CD4-positive, alpha-beta T cell treated with Interleukin-4 for 4 hours (primary cell): ENCODE data around the gene SPSB2.
"Not testable (repeated sequence)": the region's sequence is repeated elsewhere in the genome, so short reads cannot be mapped to it uniquely, and the experiment has no call there.

Source experiments
- DNase-seq: peaks from one replicate; pipeline ENCODE4 v3.0.0-alpha.2; 2020

SPSB2 gene

DNA sequence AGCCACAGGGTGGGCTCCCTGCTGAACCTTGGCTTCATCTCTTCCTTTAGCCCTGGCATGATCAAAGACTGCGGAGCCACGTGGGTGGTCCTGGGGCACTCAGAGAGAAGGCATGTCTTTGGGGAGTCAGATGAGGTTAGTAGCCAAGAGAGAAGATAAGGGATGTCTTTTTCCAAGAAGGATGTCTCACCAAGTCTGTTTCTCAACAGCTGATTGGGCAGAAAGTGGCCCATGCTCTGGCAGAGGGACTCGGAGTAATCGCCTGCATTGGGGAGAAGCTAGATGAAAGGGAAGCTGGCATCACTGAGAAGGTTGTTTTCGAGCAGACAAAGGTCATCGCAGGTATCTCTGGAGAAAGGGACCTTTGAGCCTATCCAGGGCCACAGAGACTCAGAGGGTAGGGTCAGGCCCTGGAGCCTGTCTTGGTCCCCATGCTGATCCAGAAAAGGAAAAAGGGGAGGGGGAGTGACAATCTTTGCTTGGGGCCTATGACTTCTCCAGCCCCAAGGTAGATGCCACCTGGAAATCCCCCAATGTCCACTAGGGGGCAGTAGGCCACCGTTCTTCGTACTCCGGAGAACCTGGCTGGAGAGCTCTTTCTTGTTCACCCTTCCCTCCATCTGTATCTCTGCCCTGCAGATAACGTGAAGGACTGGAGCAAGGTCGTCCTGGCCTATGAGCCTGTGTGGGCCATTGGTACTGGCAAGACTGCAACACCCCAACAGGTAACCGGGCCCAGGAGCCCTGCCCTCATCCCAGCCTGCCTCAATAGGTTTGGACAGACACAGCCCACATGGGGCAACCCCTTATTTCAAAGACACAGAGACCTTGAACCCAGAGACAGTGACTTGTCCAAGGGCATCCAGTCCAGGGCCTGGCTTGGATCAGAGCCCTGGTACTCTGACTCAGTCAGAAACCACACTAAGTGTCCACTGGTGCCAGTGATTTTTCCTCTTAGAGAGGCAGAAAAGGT is 3.8 kb downstream of the SPSB2 start:
- DNase-seq = peak; percentile 83

DNA sequence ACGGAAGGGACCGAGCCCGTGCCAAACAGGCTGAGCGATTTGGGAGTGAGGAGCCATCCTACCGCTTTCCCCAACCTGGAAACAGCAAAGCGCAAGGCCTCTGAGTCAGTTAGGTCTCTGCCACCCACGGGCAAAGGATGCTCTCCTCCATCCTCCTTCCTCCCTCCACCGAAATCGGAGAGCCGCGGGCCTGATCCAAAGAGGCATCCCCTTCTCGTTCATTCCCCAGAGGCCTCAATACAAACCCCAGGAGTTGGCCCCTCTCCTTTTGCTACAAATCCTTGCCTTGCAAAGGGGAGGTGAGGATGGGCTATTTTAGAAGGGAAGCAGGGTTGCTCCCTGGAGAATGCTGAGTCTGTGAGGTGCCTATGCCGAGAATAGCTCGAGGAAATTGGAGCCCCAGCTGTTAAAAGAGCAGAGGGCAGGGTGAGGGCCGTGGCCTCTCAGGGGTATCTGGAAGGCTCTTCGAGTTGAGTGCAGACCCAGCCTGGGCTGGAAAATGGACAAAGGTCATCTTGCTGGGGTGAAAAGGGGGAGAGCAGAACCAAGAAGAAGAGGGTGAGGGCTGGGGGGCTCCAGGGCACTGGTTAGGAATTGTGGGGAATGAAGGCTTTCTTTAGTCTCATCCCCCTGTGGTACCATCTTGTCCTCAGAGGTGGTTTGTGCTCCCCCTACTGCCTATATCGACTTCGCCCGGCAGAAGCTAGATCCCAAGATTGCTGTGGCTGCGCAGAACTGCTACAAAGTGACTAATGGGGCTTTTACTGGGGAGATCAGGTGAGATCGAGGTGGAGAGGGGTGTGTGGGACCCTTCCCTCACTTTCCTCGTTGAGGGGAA is 4.7 kb downstream of the SPSB2 start:
- DNase-seq = no peak

DNA sequence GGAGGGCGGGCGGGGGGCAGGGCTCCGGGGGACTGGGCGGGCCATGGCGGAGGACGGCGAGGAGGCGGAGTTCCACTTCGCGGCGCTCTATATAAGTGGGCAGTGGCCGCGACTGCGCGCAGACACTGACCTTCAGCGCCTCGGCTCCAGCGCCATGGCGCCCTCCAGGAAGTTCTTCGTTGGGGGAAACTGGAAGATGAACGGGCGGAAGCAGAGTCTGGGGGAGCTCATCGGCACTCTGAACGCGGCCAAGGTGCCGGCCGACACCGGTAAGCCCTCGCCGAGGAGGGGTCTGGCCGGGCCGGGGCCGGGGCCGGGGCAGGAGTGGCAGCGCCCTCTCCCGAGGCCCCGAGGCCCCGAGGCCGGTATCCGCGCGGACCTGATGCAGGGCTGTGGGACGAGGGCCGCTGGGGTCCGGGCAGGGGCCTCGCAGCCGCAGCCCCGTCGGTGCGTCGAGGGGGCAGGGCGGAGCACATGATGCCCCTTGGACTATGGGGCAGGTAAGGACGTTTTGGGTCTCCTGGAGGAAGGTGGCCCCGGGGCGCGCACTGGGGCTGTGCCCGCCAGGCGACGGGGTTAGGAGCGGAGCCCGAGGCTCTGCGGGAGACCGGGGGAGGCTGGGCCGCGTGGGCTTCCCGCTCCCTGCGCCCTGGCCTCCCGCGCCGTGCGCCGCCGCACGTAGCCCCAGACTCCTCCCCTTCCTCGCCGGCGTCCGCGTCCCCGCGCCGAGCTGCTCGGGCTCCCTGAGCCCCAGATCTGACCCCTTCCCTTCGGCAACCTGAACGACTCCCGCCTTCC is 5.5 kb downstream of the SPSB2 start, which contains the start of gene TPI1:
TPI1 (plus strand) TSS at position 119 of the 798 bp plus-strand sequence; CDS start at position 155, 36 bp downstream.
- DNase-seq = peak; percentile 79

DNA sequence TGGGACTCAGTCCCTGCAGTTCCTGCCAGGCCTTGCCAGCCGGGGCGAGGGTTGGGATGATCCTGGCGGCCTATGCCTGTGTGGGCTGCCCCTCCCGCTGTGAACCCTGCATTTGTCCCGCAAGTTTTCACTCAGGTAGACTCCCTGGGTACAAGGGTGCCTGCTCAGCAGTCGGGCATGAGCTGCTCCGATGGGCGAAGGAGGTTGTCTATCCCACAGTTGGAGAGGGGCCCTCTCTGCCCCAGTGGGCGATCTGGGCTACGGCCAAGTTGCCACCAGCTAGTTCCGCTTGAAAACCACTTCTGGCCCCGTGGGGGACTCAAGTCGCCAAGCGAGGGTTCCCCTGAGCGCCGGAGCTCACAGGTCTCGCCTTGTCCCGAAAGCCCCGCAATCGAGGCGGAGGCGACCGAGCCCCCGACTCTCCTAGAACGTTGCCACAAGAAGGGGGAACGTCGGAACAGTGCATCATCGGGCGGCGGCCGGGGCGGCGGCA is 6.1 kb downstream of the SPSB2 start:
- DNase-seq = no peak

DNA sequence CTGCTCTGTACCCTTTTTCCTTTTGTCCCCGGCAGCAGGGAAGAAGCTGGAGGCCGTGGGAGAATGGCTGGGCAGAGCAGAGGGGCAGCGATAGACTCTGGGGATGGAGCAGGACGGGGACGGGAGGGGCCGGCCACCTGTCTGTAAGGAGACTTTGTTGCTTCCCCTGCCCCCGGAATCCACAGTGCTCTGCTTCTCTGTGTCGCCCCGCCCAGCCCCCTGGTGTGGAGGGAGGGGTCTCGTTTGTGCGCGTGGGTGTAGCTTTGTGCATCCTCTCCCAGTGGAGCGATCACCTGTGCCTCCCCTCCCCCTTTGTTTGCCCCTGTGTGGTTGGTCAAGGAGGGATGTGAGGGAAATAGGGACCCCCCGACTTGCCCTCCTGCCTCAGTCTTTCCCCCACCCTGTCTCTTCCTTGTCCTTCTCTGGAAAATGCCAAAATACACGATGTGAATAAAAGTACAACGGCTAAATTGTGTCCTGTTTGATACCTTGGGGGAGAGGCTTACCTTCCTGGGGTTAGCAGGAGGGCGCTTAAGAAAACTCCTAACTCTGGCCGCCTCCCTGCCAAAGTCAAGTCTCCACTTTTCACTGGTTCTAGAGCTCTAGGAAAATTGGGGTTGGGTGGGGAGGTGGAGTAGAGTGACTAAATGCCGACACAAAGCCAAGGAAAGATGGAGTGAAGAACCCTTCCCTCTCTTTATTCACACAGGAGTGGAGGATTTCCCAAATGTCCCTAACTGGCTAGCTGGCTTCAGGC is 6.8 kb downstream of the SPSB2 start:
- no peak for DNase-seq

DNA sequence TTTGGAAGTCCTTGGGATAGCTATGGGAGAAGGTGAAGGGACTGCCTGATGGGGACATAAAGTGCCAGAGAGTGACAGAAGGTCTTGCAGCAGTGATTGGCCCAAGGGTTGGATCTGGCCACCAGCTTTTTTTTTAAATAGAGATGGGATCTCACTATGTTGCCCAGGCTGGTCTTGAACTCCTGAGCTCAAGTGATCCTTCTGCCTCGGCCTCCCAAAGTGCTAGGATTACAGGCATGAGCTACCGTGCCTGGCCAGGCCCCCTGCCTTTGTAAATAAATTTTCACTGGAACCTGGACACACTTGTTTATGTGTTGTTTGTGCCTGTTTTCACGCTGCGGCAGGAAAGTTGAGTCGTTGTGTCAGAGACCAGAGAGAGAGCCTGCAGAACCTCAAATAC is 7.8 kb downstream of the SPSB2 start:
- not testable (repeated sequence) for DNase-seq

DNA sequence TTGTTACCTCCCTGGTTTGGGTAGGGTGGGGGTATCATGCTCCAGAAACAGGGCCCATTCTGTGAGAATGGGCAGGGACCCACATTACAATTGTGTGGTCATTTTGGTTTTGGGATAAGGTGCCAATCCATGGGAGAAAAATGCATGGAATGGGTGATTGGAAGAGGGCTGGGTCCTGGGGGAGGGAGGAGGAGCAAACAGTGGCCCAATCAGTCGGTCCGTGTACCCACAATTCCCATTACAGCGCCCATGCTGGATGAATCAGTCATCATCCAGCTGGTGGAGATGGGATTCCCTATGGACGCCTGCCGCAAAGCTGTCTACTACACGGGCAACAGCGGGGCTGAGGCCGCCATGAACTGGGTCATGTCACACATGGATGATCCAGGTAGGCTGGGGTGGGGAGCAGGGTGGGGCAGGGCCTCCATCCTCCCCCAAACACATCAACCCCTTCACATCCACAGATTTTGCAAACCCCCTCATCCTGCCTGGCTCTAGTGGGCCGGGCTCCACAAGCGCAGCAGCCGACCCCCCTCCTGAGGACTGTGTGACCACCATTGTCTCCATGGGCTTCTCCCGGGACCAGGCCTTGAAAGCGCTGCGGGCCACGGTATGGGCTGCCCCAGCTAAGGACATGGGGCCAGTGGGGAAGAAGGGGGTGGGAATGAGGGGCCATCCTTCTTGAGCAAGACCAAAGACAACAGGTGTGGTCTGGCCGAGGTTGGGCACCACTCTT is 9.3 kb downstream of the SPSB2 start:
- no peak for DNase-seq

DNA sequence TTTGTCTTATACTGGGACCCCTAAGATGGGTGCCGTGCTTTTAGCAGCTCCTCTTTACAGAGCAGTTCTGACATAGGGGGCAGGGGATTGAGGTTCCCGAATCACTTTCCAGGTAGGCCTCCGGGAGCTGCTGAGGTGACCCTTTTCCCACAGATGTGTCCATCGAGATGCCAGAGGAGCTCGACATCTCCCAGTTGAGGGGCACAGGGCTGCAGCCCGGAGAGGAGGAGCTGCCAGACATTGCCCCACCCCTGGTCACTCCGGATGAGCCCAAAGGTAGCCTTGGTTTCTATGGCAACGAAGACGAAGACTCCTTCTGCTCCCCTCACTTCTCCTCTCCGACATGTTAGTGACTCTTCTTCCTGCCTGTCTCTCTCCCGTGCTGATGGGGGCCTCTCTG is 10.1 kb downstream of the SPSB2 start:
- no peak for DNase-seq

DNA sequence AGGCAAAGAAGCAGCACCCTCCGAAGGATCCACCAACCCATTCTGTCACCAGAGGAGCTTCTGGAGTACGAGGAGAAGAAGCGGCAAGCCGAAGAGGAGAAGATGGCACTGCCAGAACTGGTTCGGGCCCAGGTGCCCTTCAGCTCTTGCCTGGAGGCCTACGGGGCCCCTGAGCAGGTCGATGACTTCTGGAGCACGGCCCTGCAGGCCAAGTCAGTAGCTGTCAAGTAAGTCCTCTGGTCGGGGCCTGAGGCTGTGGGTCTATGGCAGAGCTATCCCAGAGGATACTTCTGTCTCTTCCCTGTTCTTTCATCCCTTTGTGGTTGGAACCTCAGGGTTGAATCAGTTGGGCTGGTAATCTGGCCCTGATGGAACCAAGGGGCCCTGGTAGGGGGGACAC is 11.7 kb downstream of the SPSB2 start:
- DNase-seq = no peak

DNA sequence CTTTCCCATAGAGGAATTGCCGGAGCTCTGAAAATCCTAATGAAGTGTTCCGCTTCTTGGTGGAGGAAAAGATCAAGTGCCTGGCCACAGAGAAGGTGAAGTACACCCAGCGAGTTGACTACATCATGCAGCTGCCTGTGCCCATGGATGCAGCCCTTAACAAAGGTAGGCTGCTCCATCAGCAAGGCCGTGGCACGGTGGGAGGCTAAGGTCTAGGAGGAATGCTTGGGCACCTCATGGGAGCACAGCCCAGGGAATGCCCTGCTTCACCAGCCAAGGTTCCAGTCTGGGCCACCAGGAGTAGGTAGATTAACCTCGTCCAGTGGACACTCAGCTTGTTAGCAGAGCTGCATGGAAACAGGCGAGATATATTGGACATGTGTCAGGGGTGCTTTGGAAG is 12.2 kb downstream of the SPSB2 start:
- DNase-seq = no peak

DNA sequence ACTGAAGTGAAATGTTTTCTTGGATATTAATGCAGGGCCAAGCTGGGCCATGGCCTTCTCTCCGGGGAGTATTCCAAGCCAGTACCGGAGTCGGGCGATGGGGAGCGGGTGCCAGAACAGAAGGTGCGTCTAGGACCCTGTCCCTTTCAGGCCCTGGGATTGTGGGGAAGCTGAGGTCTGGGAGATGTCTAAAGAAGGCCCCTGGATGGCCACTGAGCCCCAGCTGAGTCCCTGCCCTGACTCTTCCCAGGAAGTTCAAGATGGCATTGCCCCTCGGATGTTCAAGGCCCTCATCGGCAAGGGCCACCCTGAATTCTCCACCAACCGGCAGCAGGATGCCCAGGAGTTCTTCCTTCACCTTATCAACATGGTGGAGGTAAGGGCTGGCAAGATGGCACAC is 13.0 kb downstream of the SPSB2 start:
- DNase-seq = no peak

DNA sequence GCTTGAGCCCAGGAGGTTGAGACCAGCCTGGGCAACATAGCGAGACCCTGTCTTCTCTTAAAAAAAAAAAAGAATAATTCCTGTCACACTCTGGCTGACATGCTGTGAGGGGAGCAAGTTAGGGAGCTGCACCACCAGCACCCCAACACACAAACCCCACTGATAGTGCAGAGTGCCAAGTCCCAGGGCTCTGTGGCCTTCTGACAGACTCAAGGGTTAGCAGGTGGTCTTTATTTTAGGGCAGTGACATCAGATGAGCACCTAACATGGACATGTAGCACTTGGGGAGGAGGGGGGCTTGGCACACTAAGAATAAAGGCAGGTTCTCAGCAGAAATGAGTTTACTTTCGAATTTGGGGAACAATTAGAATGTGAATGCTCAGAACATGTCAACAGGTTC is 14.3 kb downstream of the SPSB2 start:
- no peak for DNase-seq

DNA sequence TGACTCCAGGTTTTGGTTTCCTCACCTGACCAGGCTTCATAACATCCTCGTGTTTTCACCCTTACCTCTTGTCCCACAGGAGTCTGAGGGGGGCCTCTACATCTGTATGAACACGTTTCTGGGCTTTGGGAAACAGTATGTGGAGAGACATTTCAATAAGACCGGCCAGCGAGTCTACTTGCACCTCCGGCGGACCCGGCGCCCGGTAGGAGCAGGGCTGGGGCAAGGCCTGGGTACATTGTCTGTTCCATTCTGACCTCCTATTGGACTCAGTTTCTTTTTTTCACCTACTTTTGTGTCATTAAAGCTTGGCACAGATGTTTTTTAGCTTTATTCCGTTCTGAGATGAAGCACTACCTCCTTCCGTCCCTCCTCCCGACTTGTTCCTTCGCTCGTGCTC is 17.8 kb downstream of the SPSB2 start:
- DNase-seq = no peak

DNA sequence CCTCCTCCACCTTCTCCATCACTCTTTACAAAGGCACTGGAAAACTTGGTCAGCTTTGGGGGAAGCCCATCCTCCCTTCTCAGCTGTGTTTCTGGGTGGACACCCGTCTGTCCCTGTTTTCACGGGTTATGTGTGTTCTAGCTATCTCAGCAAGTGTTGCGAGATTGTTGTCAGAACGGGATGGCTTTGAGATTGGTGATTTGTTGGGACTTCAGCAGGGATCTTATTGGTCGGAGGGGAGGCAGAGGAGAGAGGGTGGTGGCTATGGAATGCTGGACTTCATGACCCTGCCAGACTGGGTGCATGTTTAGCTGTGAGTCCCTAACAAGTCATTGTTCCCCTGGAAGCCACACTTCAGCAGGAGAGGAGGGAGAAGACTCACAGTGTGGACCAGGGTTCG is 19.1 kb downstream of the SPSB2 start:
- no peak for DNase-seq

DNA sequence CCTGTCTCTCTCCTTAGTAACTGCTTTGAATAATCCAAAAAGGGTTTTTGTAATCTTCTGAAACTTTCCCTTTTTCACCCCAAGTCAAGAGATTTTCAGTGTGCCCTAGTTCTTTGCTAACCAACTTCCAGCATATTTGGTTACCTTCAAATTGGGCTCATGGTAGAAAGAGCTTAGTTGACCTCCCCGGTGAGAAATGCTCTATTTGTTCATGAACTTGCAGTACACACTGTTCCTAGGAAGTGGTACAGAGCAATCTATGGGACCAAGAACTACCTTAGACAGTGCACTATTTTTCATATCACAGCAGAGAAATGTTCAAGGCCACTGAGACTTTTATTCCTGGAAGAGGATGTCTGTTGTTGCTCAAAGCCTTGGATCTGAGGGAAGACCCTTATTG is 19.5 kb downstream of the SPSB2 start:
- DNase-seq = no peak

DNA sequence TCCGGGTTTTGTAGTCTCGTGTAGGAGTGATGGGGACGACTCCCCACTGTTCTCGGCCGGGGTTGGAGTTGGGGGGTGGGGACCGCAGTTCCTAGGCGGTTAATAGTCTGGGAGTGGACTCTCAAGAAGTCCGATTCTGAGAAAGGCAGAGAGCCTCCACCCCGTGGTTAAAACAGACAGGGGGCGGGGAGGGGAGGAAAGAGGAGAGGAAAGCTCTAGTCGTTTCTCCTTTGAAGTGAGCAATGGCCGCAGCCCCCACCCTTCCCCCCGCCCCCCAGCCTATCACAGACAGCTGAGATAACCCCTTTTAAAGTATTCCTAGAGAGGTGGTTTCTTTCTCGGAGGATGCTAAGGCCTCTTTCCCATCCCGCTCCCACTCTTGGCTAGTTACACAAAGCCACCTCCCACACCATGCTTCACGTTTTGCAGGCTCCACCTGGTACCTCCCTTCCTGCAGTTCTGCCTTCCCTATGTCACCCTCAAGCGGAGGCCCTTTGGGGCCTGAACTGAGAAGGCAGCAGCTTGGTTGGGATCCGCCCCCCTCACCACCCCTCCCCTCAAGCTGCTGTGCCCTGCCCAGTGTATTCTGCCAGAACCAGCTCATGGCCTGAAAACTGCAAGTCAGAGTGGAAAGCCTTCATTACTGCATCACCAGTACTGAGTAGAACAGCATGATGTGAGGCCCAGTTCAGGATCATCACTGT is 20.3 kb downstream of the SPSB2 start:
- DNase-seq = peak; percentile 73

DNA sequence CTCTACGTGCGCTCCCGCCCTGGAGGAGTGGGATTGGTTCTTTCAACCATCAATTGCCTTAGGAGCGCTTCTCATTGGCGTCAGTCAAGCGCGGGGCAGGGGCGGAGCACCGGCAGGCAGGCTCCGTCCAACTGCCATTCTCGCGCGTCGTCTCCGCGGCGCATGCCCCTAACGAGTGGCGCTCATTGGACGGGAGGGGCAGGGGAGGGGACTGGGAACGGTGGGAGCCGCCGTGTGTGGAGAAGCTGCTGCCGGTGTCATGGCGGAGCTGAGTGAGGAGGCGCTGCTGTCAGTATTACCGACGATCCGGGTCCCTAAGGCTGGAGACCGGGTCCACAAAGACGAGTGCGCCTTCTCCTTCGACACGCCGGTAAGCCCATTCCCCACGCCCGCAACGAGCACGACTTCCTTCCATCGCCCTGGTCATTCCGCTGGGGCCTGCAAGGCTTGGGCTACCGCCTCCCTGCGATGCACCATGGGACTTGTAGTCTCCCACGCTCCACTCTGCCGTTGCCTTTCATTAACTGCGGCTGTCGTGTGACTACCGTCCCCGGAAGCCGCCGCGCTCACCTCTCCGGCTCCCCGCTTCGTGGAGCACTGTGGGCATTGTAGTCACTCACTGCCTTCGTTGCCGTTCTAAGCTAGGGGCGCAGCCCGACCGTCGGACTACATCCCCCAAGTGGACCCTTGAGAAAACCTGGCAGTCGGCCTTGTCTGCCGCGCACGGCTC is 21.0 kb downstream of the SPSB2 start, which contains the start of gene USP5:
USP5 (plus strand) TSS at position 230 of the 730 bp plus-strand sequence; CDS start at position 260, 30 bp downstream.
- DNase-seq = peak; percentile 99

DNA sequence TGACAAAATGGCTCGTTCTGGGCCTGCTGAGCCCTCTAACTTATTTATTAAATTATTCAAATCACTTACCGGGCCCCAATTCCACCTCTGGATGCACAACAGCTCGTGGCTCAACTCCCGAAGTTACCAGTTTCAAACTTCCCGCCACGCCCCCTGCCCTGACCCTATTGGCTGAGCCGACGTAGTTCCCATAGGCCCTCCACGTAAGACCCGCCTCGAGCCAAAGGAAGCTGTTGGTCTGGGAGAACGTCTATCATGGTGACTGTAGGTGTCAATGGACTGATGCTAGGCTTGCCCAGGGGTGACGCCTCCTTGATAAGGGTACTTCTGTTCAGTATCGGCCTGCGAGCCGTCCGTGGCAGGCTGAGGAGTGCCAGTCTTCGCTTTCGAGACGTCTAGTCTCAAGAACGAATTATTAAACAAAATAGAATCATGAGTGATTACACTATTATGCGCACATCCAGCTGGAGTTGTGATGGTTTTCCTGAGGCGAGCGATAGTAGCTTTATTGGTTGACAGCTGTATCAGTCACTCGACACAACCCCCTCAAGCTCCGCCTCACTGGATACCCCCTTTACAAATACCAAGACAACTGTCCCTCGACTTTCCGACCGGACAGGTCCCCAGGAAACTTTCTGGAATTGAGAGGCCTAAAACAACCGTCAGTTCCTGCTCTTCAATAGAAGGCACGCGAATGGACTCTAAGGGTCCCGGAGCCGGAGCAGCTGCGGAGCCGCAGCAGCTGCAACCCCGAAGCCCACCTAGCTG is 21.8 kb downstream of the SPSB2 start, which contains the start of gene CDCA3:
CDCA3 (minus strand) TSS at position 134 of the 768 bp plus-strand sequence. CDS start 334 bp downstream, outside the sequence.
- DNase-seq = peak; percentile 97

DNA sequence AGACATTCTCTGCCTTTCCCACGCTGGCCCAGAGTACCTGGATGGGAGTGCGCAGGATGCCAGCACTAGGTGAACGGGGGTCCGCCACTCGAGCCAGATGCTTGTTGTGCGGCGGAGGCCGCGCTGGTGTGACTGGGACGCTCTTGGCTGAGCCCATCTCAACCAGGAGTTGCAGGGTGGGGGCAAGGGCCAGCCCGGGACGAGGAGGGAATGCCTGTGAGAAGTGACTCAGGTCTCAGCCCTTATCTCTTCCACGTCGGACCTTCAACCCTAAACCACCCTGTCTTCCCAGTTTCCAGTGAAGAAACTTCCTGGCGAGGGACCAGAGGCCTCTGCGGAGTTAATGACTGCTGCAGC is 22.3 kb downstream of the SPSB2 start:
- no peak for DNase-seq
